NCI-H128 (cell line): ENCODE data around the gene KRT14.
"Not testable (repeated sequence)": the region's sequence is repeated elsewhere in the genome, so short reads cannot be mapped to it uniquely, and the experiment has no call there.

Experiments used
- DNase-seq: peaks from one replicate; lab custom pipeline; 2025; ENCODE audit not compliant: unreplicated experiment; lab: John Stamatoyannopoulos, UW

KRT14 gene

GRCh38 chr17:41586863-41587495 lies at the start of gene KRT14:
KRT14 (minus strand) TSS chr17:41586895; CDS start chr17:41586834, 61 bp downstream.
- no peak for DNase-seq

- DNase-seq, result no peak
Observed at GRCh38 chr17:41635121-41636097, 48.7 kb upstream of the KRT14 start.

- no peak for DNase-seq
Observed at GRCh38 chr17:41634639-41635038, 47.9 kb upstream of the KRT14 start.

GRCh38 chr17:41633556-41634199 lies 47.0 kb upstream of the KRT14 start:
- DNase-seq, result no peak

- no peak for DNase-seq
Observed at GRCh38 chr17:41632482-41633105, 45.9 kb upstream of the KRT14 start.

- no peak for DNase-seq
Observed at GRCh38 chr17:41631898-41632285, 45.2 kb upstream of the KRT14 start.

GRCh38 chr17:41631025-41631897 lies 44.6 kb upstream of the KRT14 start:
- no peak for DNase-seq

- no peak for DNase-seq
Observed at GRCh38 chr17:41629826-41630670, 43.4 kb upstream of the KRT14 start.

- DNase-seq, result no peak
Observed at GRCh38 chr17:41629316-41629715, 42.6 kb upstream of the KRT14 start.

GRCh38 chr17:41628621-41629255 lies 42.0 kb upstream of the KRT14 start:
- not testable (repeated sequence) for DNase-seq

- not testable (repeated sequence) for DNase-seq
Observed at GRCh38 chr17:41628073-41628370, 41.3 kb upstream of the KRT14 start.

- no peak for DNase-seq
Observed at GRCh38 chr17:41627316-41628072, 40.8 kb upstream of the KRT14 start.

- not testable (repeated sequence) for DNase-seq
Observed at GRCh38 chr17:41626914-41627295, 40.2 kb upstream of the KRT14 start.

- DNase-seq, result not testable (repeated sequence)
Observed at GRCh38 chr17:41626028-41626913, 39.6 kb upstream of the KRT14 start.

- no peak for DNase-seq
Observed at GRCh38 chr17:41625602-41626001, 38.9 kb upstream of the KRT14 start.

- DNase-seq, result no peak
Observed at GRCh38 chr17:41624208-41625101, 37.8 kb upstream of the KRT14 start, which contains the start of gene KRT17. KRT17 (minus strand) TSS chr17:41624575; CDS start chr17:41624509, 66 bp downstream.
